DMS53 treated with DMSO at 0.1 percent for 48 hours (cell line): ENCODE results near the gene STAT1.

Experiments used
- DNase-seq: peaks from one replicate; lab custom pipeline; 2025; ENCODE audit not compliant: unreplicated experiment; lab: John Stamatoyannopoulos, UW

Gene STAT1

GRCh38 chr2:190920085-190920484 is 93.9 kb downstream of the STAT1 start:
- DNase-seq = no peak
